ENCODE measurements around the gene PIP5K1C. TPM values are rescaled to one million over a fixed set of nuclear protein-coding genes. Genes with fewer than 3 reads are reported as not detected.

Gene PIP5K1C
- total RNA-seq, 6 experiments from 2014 or later = 73.8 to 95.6 (median 78.7) TPM

DNA sequence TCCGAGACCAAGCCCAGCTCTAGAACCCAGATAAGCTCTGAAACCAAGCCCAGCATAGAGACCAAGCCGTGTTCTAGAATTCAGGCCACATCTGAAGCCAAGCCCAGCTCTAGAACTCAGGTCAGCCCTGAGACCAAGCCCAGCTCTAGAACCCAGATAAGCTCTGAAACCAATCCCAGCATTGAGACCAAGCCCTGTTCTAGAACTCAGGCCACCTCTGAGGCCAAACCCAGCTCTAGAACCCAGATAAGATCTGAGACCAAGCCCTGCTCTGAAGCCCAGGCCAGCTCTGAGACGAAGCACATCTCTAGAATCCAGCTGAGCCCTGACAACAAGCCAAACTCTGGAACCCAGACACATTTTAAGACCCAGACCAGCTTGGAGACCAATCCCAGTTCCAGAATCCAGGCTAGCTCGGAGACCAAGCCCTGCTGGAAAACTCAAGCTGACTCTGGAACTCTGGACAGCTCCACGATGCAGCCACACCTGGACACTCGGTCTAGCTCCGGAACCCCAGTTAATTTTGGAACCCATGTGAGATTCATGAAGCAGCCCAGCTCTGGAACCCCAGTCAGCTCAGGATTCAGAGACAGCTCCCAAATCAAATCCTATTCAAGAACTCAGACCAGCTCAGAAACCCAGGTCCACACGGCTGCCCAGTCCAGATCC, 109.1 kb downstream of the PIP5K1C start:
- peaks cover 5% of the 10 kb centered on the region; the same call in 1 of the 2 replicates for H3K9me3 Mint-ChIP-seq
- no peaks in the 10 kb centered on the region; the same call in 1 of the 2 replicates for H3K36me3 Mint-ChIP-seq (ENCODE audit: low read depth)
- DNase-seq = no peak
- no peak overlapping the region for H3K4me3 Mint-ChIP-seq
- H3K4me1 Mint-ChIP-seq (ENCODE audit: low read depth) = no peaks in the 10 kb centered on the region
- TF ChIP-seq, protein P1, sequence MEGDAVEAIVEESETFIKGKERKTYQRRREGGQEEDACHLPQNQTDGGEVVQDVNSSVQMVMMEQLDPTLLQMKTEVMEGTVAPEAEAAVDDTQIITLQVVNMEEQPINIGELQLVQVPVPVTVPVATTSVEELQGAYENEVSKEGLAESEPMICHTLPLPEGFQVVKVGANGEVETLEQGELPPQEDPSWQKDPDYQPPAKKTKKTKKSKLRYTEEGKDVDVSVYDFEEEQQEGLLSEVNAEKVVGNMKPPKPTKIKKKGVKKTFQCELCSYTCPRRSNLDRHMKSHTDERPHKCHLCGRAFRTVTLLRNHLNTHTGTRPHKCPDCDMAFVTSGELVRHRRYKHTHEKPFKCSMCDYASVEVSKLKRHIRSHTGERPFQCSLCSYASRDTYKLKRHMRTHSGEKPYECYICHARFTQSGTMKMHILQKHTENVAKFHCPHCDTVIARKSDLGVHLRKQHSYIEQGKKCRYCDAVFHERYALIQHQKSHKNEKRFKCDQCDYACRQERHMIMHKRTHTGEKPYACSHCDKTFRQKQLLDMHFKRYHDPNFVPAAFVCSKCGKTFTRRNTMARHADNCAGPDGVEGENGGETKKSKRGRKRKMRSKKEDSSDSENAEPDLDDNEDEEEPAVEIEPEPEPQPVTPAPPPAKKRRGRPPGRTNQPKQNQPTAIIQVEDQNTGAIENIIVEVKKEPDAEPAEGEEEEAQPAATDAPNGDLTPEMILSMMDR (IDR thresholded peaks at IDR 0.05) = no peak
- no peak overlapping the region for H3K27ac Mint-ChIP-seq
- H3K27me3 Mint-ChIP-seq (ENCODE audit: insufficient read depth) = peaks cover 12% of the 10 kb centered on the region

DNA sequence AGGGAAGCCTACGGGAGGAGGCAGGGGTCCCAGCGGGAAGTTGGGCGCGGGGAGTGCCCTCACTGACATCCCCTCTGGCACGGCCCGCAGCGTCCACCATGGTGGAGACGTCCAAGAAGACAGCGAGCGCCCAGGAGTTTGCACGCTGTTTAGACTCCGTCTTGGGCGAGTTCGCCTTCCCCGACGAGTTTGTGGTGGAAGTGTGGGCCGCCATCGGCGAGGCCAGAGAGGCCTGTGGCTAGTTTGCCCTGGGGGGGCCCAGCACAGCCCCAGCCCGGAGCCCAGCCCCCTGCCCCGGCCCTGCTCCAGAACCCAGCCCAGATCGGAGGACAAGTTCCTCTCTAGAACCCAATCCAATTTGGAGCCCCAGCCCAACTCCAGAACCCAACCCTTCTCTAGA, 110.3 kb downstream of the PIP5K1C start:
- Mint-ChIP-seq H3K27ac (no peak overlapping the region), H3K4me3 (no peak overlapping the region), H3K9me3 (peaks cover 5% of the 10 kb centered on the region; the same call in 1 of the 2 replicates), H3K27me3 (ENCODE audit: insufficient read depth) (peaks cover 12% of the 10 kb centered on the region), H3K4me1 (ENCODE audit: low read depth) (no peaks in the 10 kb centered on the region), H3K36me3 (ENCODE audit: low read depth) (no peaks in the 10 kb centered on the region; the same call in 1 of the 2 replicates)
- DNase-seq = no peak
- TF ChIP-seq, protein P1 (IDR thresholded peaks at IDR 0.05) = no peak

DNA sequence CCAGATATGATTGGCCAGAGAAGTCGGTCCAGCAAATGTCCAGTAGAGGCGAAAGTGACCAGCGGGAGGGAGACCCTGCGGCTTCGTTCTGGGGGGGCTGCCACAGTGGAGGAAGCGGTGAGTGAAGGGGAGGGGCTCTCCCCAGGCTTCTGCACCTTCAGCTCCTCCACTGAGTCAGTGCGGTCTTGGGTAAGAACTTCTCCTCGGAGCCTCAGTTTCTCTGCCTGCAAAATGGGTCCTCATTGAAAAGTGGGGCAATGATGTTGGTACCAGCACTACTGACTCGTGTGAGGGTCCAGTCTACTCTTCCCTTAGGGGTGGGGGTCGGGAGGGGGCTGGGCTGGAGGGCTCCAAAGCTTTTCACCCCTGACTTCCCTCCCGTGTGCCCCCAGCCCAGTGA, 110.8 kb downstream of the PIP5K1C start:
- DNase-seq = no peak
- Mint-ChIP-seq H3K27me3 (ENCODE audit: insufficient read depth) (peaks cover 12% of the 10 kb centered on the region), H3K27ac (no peak overlapping the region), H3K36me3 (ENCODE audit: low read depth) (no peaks in the 10 kb centered on the region; the same call in 1 of the 2 replicates), H3K4me3 (no peak overlapping the region), H3K9me3 (peaks cover 5% of the 10 kb centered on the region; the same call in 1 of the 2 replicates), H3K4me1 (ENCODE audit: low read depth) (no peaks in the 10 kb centered on the region)
- TF ChIP-seq, protein P1 (IDR thresholded peaks at IDR 0.05) = no peak

DNA sequence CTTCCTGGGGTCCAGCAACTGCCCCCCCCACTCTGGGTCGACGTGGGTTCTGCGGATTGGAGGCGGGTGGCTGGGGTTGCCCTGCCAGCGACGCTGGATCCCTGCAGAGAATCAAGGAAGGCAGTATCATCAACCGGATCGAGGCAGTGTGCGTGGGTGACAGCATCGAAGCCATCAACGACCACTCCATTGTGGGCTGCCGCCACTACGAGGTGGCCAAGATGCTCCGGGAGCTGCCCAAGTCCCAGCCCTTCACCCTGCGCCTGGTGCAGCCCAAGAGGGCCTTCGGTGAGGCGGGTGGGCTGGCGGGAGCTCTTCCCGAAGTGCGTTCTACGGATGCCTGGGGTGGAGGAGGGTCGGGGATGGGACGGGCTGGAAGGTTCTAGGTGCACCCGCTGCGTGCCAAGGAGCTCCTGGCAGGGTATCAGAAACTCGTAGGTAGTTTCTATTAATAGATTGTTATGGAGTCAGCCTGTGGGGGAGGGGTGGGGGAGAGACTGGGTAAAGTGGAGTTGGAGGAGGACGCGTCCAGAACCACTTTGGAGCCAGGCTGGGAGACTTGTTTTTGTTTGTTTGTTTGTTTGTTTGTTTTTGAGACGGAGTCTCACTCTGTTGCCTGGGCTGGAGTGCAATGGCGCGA, 113.4 kb downstream of the PIP5K1C start:
- H3K9me3 Mint-ChIP-seq = peaks cover 5% of the 10 kb centered on the region; the same call in 1 of the 2 replicates
- no peak overlapping the region for H3K4me3 Mint-ChIP-seq
- peaks cover 12% of the 10 kb centered on the region for H3K27me3 Mint-ChIP-seq (ENCODE audit: insufficient read depth)
- DNase-seq = no peak
- H3K27ac Mint-ChIP-seq = no peak overlapping the region
- no peaks in the 10 kb centered on the region for H3K4me1 Mint-ChIP-seq (ENCODE audit: low read depth)
- TF ChIP-seq, protein P1 (IDR thresholded peaks at IDR 0.05) = no peak
- no peaks in the 10 kb centered on the region for H3K36me3 Mint-ChIP-seq (ENCODE audit: low read depth)

DNA sequence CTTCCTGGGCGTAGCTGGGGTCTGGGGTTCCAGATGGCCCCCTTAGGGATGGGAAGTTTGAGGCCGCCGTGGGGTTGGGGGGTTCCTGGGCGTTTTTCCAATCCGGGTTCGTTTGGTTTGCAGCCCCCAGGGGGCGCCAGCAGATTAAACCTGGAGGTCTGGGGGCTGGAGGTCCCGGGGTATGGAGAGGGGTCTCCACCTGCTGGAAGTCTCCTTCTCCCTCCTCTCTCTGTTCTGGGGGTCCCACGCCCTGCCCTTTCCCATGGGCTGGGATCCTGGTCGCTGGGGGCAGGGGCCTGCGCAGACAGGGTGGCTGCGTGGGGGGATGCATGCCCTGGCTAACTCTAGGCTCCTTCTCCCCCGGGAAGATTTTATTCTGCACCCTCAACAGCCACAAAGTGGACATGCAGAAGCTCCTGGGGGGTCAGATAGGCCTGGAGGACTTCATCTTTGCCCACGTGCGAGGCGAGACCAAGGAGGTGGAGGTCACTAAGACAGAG, 114.1 kb downstream of the PIP5K1C start:
- Mint-ChIP-seq H3K4me3 (no peak overlapping the region), H3K4me1 (ENCODE audit: low read depth) (no peaks in the 10 kb centered on the region), H3K36me3 (ENCODE audit: low read depth) (no peaks in the 10 kb centered on the region), H3K9me3 (peaks cover 5% of the 10 kb centered on the region; the same call in 1 of the 2 replicates), H3K27me3 (ENCODE audit: insufficient read depth) (peaks cover 7% of the 10 kb centered on the region), H3K27ac (no peak overlapping the region)
- DNase-seq = no peak
- TF ChIP-seq, protein P1 (IDR thresholded peaks at IDR 0.05) = peak; percentile 75
